KMS-11 (cell line): Measurements from ENCODE around the gene ATP4B.
"Not testable (repeated sequence)": the region's sequence is repeated elsewhere in the genome, so short reads cannot be mapped to it uniquely, and the experiment has no call there.

ENCODE experiments used
- H2AFZ ChIP-seq: fragments of 200-600 bp; sonication (generic); 2 replicates; pipeline ENCODE4 v1.6.1; 2016; ENCODE audit warnings: antibody characterized with exemption, mixed run types, low read depth
- H3K27ac ChIP-seq: fragments of 200-600 bp; sonication (generic); 2 replicates; pipeline ENCODE4 v1.6.1; 2016; ENCODE audit warnings: mild to moderate bottlenecking, mixed run types
- H3K27me3 ChIP-seq: fragments of 200-600 bp; sonication (generic); 2 replicates; pipeline ENCODE4 v1.6.1; 2017; ENCODE audit warnings: mild to moderate bottlenecking, low read depth, mixed run types, moderate library complexity; ENCODE audit not compliant: insufficient read depth
- H3K36me3 ChIP-seq: fragments of 200-600 bp; sonication (generic); 2 replicates; pipeline ENCODE4 v1.6.1; 2017; ENCODE audit warnings: mild to moderate bottlenecking, mixed run types; ENCODE audit not compliant: insufficient read depth
- H3K4me1 ChIP-seq: fragments of 200-600 bp; sonication (generic); 2 replicates; pipeline ENCODE4 v1.6.1; 2016; ENCODE audit warnings: mild to moderate bottlenecking, low read depth, mixed run types; ENCODE audit not compliant: poor library complexity, severe bottlenecking
- H3K4me2 ChIP-seq: fragments of 200-600 bp; sonication (generic); 2 replicates; pipeline ENCODE4 v1.7.0; 2016; ENCODE audit warnings: mild to moderate bottlenecking, mixed run types
- H3K4me3 ChIP-seq: fragments of 200-600 bp; sonication (generic); IDR thresholded peaks from 2 replicates; pipeline ENCODE4 v1.6.1; 2017; ENCODE audit warnings: low read depth, low read length, mixed read lengths; ENCODE audit not compliant: insufficient read depth
- H3K79me2 ChIP-seq: fragments of 200-600 bp; sonication (generic); 2 replicates; pipeline ENCODE4 v1.6.1; 2016; ENCODE audit warnings: low read depth, mixed run types; ENCODE audit not compliant: insufficient read depth
- H3K9ac ChIP-seq: fragments of 200-600 bp; sonication (generic); 2 replicates; pipeline ENCODE4 v1.6.1; 2016; ENCODE audit warnings: mild to moderate bottlenecking, mixed run types
- H4K20me1 ChIP-seq: fragments of 200-600 bp; sonication (generic); 2 replicates; pipeline ENCODE4 v1.6.1; 2016; ENCODE audit warnings: mild to moderate bottlenecking, mixed run types; ENCODE audit not compliant: insufficient read depth
- TF ChIP-seq, protein P1 (sequence below): fragments of 200-600 bp; sonication (generic); conservative IDR thresholded peaks from 2 replicates; pipeline ENCODE4 v1.6.1; 2017; ENCODE audit warnings: low read depth, mild to moderate bottlenecking, antibody characterized with exemption, low read length, moderate library complexity, mixed read lengths

Gene ATP4B

DNA sequence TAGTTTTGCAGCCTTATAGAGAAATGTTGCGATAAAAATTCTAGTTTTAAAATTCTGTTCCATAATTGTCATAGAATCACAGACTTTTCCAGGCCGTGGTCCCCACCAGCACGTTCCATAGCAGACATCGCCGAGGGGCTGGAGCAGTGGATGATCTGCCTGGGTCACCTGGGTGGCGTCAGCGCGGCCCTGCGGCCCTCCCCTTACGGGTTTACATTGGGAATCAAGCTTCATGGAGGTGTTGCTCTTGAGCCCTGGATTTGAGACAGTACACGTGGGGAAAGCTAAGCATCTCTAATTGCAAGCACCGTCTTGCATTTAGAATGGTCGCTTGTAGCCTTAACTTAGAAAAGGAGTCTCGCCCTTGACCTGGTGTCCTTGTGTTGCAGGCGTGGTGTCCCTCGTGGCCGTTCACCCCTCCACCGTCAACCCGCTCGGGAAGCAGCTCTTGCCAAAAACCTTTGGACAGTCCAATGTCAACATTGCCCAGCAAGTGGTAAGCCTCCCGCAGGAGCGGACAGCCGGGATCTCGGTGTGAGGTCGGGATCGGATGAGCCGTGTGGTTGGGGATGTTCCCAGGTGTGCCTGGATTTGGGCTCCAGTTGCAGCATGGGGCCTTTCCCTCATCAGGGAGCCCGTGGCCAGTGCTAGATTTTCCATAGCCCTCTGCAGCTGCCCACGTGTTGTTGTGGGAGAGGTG, 35.1 kb downstream of the ATP4B start:
- Histone ChIP-seq H3K4me2 (no peak overlapping the region), H4K20me1 (no peaks in the 10 kb centered on the region), H3K27ac (no peak overlapping the region), H3K4me3 (no peak overlapping the region), H3K79me2 (peaks cover 25% of the 10 kb centered on the region; the same call in 1 of the 2 replicates), H3K36me3 (no peaks in the 10 kb centered on the region), H2AFZ (no peak overlapping the region), H3K9ac (no peak overlapping the region), H3K27me3 (no peaks in the 10 kb centered on the region), H3K4me1 (no peaks in the 10 kb centered on the region)
- TF ChIP-seq, protein P1, sequence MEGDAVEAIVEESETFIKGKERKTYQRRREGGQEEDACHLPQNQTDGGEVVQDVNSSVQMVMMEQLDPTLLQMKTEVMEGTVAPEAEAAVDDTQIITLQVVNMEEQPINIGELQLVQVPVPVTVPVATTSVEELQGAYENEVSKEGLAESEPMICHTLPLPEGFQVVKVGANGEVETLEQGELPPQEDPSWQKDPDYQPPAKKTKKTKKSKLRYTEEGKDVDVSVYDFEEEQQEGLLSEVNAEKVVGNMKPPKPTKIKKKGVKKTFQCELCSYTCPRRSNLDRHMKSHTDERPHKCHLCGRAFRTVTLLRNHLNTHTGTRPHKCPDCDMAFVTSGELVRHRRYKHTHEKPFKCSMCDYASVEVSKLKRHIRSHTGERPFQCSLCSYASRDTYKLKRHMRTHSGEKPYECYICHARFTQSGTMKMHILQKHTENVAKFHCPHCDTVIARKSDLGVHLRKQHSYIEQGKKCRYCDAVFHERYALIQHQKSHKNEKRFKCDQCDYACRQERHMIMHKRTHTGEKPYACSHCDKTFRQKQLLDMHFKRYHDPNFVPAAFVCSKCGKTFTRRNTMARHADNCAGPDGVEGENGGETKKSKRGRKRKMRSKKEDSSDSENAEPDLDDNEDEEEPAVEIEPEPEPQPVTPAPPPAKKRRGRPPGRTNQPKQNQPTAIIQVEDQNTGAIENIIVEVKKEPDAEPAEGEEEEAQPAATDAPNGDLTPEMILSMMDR, result no peak

DNA sequence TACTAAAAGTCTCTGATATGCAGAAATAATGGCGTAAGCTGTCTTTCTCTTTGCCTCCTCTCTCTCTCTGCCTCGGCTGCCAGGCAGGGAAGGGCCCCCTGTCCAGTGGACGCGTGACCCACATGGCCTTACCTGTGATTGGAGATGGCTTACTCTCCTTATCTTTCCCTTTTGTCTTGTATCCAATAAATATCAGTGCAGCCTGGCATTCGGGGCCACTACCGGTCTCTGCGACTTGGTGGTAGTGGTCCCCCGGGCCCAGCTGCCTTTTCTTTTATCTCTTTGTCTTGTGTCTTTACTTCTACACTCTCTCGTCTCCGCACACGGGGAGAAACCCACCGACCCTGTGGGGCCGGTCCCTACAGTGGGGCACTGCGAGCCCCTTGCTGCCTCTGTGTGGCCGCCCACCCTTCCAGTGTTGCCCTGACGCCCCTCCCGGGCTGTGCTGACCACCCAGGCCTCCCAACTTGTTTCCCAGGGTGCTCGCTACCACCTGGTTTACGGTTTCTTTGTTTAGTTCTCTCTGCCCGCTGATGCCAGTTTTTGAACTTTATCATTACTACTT, 35.9 kb downstream of the ATP4B start:
- not testable (repeated sequence) for H3K27ac ChIP-seq, H3K27me3 ChIP-seq, H3K4me2 ChIP-seq, H2AFZ ChIP-seq, H3K4me3 ChIP-seq, H4K20me1 ChIP-seq, H3K36me3 ChIP-seq, H3K4me1 ChIP-seq, H3K9ac ChIP-seq
- peaks cover 27% of the 10 kb centered on the region; the same call in 1 of the 2 replicates for H3K79me2 ChIP-seq

DNA sequence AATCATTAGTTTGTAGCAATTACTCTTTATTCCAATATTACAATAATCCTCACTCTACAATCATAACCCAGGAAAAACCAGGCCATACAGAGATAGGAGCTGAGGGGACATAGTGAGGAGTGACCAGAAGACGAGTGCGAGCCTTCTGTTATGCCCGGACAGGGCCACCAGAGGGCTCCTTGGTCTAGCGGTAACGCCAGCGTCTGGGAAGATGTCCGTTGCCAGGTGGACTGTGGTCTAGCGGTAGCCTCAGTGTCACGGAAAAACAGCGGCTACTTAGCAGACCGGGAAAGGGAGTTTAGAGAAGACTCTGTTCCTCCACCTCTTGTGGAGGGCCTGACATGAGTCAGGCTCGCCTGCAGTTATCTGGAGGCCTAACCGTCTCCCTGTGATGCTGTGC, 36.5 kb downstream of the ATP4B start:
- not testable (repeated sequence) for H3K36me3 ChIP-seq, H3K4me1 ChIP-seq, H3K27ac ChIP-seq, H3K9ac ChIP-seq, H3K4me2 ChIP-seq, H2AFZ ChIP-seq, H3K4me3 ChIP-seq, H3K27me3 ChIP-seq, H4K20me1 ChIP-seq
- H3K79me2 ChIP-seq, result peaks cover 27% of the 10 kb centered on the region; the same call in 1 of the 2 replicates

DNA sequence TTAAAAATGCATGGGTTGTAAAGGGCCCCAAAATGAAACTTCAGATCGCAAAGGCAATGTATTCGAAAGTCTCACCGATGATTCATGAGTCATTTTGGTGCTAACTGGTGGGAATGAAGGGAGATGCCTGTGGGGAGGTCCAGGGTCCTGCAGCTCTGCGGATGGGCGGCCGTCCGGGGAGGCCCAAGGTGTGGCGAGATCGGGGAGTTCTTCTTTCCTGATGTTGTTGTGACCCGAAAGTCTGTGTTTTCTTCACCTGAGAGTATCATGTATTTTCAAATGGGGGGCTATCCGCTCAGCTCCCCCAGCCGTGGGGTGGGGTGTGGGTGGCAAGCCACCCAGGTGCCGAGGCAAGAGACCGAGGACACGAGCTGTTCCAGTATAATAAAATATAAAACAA, 37.0 kb downstream of the ATP4B start:
- no peaks in the 10 kb centered on the region for H3K4me1 ChIP-seq
- peaks cover 27% of the 10 kb centered on the region; the same call in 1 of the 2 replicates for H3K79me2 ChIP-seq
- H3K36me3 ChIP-seq, result no peaks in the 10 kb centered on the region
- no peak overlapping the region for H2AFZ ChIP-seq
- no peaks in the 10 kb centered on the region for H4K20me1 ChIP-seq
- no peaks in the 10 kb centered on the region for H3K27me3 ChIP-seq
- H3K4me3 ChIP-seq, result no peak overlapping the region
- no peak overlapping the region for H3K4me2 ChIP-seq
- TF ChIP-seq, protein P1, result no peak
- H3K27ac ChIP-seq, result no peak overlapping the region
- no peak overlapping the region for H3K9ac ChIP-seq

DNA sequence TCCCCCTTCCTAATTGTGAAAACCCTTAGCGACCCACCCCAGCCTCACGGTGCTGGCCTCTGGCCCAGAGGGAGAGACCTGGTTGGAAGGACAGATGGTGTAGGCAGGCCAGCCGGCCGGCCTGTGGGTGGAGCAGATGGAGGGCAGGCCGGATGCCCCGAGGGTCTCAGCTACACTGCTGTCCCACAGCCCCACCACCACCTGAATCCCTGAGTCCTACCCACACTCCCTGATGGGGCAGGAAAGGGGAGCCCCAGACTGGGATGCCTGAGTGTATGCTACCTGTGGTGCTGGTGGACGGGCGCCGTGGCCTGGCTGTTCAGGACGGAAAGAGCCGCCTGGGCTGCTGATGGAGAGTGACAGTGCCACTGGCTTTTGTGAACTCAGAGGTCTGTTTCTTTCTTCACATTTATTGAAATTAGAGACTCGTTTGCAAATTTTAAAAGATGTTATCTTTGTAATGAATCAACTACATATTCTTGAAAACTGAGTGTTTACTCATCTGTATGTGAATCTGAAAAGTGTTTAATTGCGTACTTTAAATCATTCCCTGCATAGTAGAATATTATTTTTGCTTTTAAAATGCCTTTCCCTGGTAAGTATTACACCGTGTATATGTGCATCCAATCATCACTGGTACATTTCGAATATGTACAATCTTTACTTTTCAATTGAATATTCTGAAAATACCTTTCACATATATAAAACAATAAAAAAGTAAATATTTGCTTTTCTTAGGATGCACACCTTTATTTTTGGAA, 37.8 kb downstream of the ATP4B start:
- Histone ChIP-seq H3K27ac (no peak overlapping the region), H3K79me2 (peaks cover 27% of the 10 kb centered on the region; the same call in 1 of the 2 replicates), H3K27me3 (no peaks in the 10 kb centered on the region), H2AFZ (no peak overlapping the region), H3K4me2 (no peak overlapping the region), H4K20me1 (no peaks in the 10 kb centered on the region), H3K4me3 (no peak overlapping the region), H3K36me3 (no peaks in the 10 kb centered on the region), H3K9ac (no peak overlapping the region), H3K4me1 (no peaks in the 10 kb centered on the region)
- TF ChIP-seq, protein P1, result no peak
